ENCODE data around the gene CFAP20. TPM values are rescaled to one million over a fixed set of nuclear protein-coding genes. Genes with fewer than 3 reads are reported as not detected.

Gene CFAP20
- total RNA-seq, 1 experiment from 2014 or later = 60.4 TPM

- no peak overlapping the region for H2BK120ac ChIP-seq (ENCODE audit: low read depth, low read length, poor library complexity, severe bottlenecking)
- no peak overlapping the region for H4K5ac ChIP-seq (ENCODE audit: insufficient read length, low read depth, low read length)
- no peak overlapping the region for H2BK20ac ChIP-seq (ENCODE audit: low read depth, low read length, poor library complexity, severe bottlenecking)
- H3K79me2 ChIP-seq (ENCODE audit: insufficient read depth, low read length) = no peaks in the 10 kb centered on the region
- H3K9me3 ChIP-seq (ENCODE audit: control insufficient read depth, low read depth, low read length) = no peaks in the 10 kb centered on the region
- no peaks in the 10 kb centered on the region for H3K9me3 Mint-ChIP-seq
- H3K4me1 ChIP-seq (ENCODE audit: insufficient read depth, low read length) = no peaks in the 10 kb centered on the region
- H2AFZ ChIP-seq (ENCODE audit: low read length) = no peak overlapping the region
- no peak overlapping the region for H2AK5ac ChIP-seq (ENCODE audit: insufficient read length, low read length)
- no peak overlapping the region for H4K91ac ChIP-seq (ENCODE audit: insufficient read length, low read depth, low read length)
- no CpG with 5 or more reads among the region's 12 CpGs for WGBS (ENCODE audit: extremely low coverage, insufficient read length, low lambda C conversion rate)
- H3K79me1 ChIP-seq (ENCODE audit: insufficient read depth, low read depth, low read length, poor library complexity, severe bottlenecking) = no peaks in the 10 kb centered on the region
- H3K27me3 ChIP-seq (ENCODE audit: insufficient read depth, low read length) = no peaks in the 10 kb centered on the region
- no peak overlapping the region for H3K9ac ChIP-seq (ENCODE audit: extremely low read depth, insufficient read length, low read length)
- H3K27ac ChIP-seq (ENCODE audit: insufficient read length, low read depth, low read length) = no peak overlapping the region
- no peak for TF ChIP-seq CTCF (conservative IDR thresholded peaks at IDR 0.05)
- H3K4me3 Mint-ChIP-seq = peak overlapping the region in 1 of 2 experiments; percentile 58; a peak in 2 of 5 replicates
- H2BK5ac ChIP-seq (ENCODE audit: insufficient read length, low read length) = no peak overlapping the region
- H3K18ac ChIP-seq (ENCODE audit: insufficient read length, low read depth, low read length) = no peak overlapping the region
- H3K4me2 ChIP-seq (ENCODE audit: insufficient read depth, insufficient read length, low read length) = no peak overlapping the region
- peaks cover 2% of the 10 kb centered on the region for H3K23me2 ChIP-seq (ENCODE audit: insufficient read length, low read depth, low read length, poor library complexity, severe bottlenecking)
- H3K23ac ChIP-seq (ENCODE audit: insufficient read length, low read depth, low read length) = no peak overlapping the region
- peaks cover 22 to 26% of the 10 kb centered on the region in 2 experiments for H3K4me1 Mint-ChIP-seq
- H3K27me3 Mint-ChIP-seq (ENCODE audit: low read depth) = peaks cover 9% of the 10 kb centered on the region
- no peak overlapping the region for H2BK15ac ChIP-seq (ENCODE audit: low read depth, low read length)
- no peaks in the 10 kb centered on the region for H4K20me1 ChIP-seq (ENCODE audit: control insufficient read depth, insufficient read depth, insufficient read length)
- no peak overlapping the region for H3K4ac ChIP-seq (ENCODE audit: low read depth, low read length)
- no peak overlapping the region for H2BK12ac ChIP-seq (ENCODE audit: insufficient read length, low read depth, low read length)
- DNase-seq = no peak
- H3K56ac ChIP-seq (ENCODE audit: insufficient read length, low read depth, low read length) = no peak overlapping the region
- no peaks in the 10 kb centered on the region; a peak in 1 of 7 replicates for H3K36me3 Mint-ChIP-seq (ENCODE audit: insufficient read depth in 1 of 3, low read depth in 3 of 3)
- H3K14ac ChIP-seq (ENCODE audit: insufficient read depth, low read length) = no peak overlapping the region
- no peak overlapping the region for H4K8ac ChIP-seq (replicated peaks; ENCODE audit: insufficient read length, low read depth, low read length)
- H3T11ph ChIP-seq (ENCODE audit: low read length) = no peak overlapping the region
- H3K27ac Mint-ChIP-seq = peak overlapping the region in 1 of 3 experiments; percentile 23; a peak in 2 of 7 replicates
Measured at GRCh38 chr16:58098207-58099096, 30.7 kb downstream of the CFAP20 start.

Data from H9 (cell line).